IPS-NIHi11 (cell line): Measurements from ENCODE around the gene KCNQ5.
"Not testable (repeated sequence)": the region's sequence is repeated elsewhere in the genome, so short reads cannot be mapped to it uniquely, and the experiment has no call there.

Source experiments
- DNase-seq: peaks from one replicate; pipeline ENCODE4 v3.0.0; 2012; ENCODE audit warnings: mixed read lengths, low spot score

Gene KCNQ5

DNA sequence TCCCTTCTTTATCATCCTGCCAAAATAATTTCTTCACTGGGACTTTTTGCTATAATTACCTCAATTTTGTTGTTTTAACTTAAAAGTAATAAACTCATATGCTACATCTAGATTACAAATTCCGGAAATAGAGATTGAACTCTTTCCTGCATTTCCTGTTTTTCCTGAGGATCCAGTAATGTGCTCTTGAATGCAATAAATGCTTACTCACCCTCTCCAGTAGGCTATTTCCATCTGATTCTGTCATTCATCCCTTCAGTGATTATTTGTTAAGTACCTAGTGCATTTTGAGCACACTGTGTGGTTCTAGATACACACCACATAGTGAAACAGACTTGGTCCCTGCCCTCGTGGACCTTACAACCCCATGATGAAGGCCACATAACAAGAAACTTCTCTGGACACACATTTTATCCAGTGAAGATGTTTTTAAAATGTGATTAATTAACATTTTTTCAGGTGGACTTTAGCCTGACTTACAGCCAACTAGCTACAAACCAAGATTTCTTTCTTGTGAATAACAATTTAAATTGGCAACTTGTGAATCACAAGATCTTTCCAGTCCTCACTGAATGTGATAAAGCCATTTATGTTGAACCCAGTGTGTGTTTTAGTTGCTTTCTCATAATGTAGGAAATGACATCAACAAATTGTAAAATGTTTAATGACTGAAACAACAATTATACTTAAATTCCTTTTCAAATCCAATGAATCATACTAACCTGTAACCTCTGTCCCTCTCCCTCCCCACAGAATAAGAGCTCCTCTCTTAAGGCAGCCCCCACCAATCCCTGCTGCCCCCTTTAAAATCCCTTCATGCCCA lies 331.2 kb downstream of the KCNQ5 start:
- no peak for DNase-seq

DNA sequence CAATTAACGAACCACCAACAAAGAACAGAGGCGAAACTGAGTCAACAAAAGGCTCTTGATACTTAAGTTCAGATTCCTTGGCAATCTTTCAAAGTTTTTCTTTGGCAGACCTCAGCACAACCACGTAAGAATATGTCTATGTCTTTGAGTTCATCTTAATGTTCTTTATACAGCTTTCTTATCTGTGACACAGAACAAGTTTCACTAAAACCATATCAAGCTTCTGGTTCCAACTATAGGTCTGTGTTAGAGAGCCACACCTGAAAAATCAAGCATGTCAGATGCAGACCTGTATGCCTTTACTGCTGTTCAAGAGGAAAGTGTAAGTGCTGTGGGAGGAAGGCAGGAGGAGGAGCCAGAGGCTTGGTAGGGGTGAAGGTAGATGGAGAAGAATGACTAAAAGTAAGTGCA lies 332.1 kb downstream of the KCNQ5 start:
- no peak for DNase-seq

DNA sequence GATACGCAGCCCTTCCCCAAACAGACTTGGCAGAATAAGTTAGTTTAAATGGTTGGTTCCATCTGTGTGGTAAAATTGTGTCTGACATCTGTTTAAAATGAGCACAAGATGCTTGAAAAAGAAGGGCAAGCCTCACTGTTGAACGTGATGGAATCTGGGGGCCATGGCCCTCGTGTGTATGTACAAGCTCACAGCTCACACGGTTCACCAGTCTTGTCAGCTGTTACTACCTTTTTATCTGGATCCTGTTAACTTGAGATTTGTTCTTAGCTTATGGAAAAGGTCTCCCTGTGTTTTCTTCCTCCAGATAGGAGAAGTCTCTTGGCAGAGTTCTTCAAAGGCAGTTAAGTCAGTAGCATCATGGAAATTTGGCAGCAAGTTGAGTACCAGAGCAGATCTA lies 332.9 kb downstream of the KCNQ5 start:
- no peak for DNase-seq

GRCh38 chr6:72955666-72956065 lies 333.8 kb downstream of the KCNQ5 start:
- no peak for DNase-seq

DNA sequence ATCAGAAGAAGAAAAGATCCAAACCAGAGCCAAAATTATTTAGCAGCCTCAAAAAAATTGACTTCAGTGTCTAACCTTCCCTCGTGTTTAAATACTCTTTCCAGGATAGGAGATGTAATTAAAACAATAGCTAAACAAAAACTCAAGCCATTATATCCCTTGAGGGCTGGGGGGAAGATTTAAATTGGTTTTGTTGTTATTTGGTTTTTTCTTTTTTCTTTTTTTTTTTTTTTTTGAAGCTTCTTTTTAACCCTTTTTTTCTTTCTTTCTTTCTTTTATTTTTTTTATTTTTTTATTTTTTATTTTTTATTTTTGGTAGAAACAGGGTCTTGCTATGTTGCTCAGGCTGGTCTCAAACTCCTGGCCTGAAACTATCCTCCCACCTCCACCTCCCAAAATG lies 334.4 kb downstream of the KCNQ5 start:
- DNase-seq = no peak

DNA sequence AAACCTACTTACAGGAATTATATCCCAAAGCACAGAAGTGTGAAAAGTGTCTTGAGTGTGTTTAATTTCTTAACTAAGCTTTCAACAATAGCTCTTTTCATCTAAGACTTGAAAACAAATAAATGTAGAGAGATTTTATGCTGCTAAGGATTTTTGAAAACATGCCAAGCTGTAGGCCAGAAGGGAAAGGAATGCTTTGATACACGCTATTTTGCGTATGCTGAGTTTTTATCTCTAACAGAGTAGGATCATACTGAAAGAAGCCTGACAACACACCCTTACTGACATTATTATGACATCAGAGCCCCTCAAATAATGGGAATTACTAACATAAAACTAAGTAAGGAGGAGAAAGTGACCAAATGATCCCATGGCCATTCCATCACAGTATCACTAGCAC lies 338.0 kb downstream of the KCNQ5 start:
- DNase-seq = no peak

- no peak for DNase-seq
Observed at GRCh38 chr6:72963946-72964345, 342.1 kb downstream of the KCNQ5 start.

DNA sequence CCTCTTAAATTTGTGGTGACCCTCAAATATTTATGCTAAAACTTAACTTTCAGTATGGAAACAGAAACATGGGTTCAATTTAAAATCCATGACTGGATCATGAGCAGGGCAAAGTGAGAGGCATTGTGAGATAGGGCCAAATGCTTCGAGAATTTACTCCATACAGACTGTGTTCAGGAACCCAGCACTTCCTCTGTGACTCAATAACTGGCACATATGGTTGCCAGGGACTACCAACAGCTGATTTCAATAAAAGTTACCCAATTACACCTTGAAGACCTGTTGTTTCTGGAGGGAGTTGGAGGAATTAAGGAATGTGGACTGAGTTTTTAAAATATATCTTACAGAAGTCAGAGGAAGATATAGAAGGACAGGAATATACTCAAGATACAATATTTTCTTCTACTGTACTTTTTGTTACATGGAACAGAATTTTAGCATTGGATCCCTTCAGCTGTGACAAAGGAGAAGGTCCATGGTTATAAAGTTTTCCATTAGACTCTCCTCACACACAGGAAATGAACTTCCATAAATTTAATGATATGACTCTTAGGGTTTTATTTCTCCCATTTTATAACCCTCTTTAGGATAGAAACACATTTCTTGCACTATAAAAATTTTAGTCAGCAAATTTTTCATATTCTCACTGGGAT lies 344.9 kb downstream of the KCNQ5 start:
- no peak for DNase-seq

GRCh38 chr6:72967329-72967728 lies 345.5 kb downstream of the KCNQ5 start:
- no peak for DNase-seq

GRCh38 chr6:72968704-72969103 lies 346.8 kb downstream of the KCNQ5 start:
- DNase-seq = no peak

DNA sequence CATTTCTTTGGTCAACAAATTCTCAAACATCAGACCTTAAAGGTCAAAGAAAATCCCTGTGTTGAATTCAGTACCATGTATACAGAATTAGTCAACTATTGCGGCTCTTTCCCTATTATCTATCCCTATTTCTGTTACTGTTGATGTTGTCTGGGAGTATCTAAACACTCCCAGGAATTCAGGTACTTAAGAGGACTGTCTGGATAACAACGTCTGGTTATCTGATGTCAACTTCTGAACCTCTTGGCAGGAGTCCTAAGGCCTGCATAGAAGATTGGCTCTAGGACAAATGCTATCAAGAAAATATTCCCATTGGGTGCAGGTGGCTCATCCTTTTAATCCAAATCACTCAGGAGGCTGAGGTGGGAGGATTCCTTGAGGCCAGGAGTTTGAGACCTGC lies 347.8 kb downstream of the KCNQ5 start:
- DNase-seq = no peak

- DNase-seq = no peak
Observed at GRCh38 chr6:72972579-72972978, 350.7 kb downstream of the KCNQ5 start.

DNA sequence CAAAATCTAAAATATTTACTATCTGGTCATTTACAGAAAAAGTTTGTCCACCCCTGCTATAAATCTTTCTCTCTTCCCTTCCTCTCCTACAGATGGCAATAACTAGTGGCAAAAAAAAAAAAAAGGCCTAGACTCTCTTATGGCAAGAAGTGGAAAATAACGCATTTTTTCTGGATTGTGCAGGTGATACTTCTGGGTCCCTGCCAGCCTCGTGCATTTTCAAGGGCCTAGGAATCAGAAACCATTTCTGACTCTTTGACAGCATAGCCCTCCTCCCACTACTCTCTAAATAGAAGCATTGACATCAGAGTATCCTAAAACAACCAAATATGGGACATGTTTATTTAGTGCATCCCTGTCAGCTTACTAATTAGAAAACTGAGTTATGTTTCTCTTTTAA lies 352.4 kb downstream of the KCNQ5 start:
- no peak for DNase-seq

DNA sequence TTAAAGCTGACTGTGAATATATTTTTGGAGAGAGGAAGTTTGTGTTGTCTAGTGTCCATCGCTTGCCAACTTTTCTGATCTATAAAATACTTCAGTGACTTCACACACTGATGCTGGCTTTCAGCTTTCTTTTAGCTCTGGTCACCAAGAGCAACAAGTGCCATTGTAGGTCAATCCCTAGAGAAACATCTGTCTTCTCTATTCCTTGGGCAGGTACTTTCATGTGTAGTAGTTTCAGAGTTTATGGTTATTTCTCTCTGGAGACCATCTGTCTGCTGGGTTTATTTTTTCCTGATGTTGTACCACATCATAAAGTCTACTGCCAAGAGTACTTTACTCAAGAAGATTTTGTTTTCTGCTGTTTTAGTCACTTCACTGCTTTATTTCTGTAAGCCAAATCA lies 353.5 kb downstream of the KCNQ5 start:
- DNase-seq = no peak

DNA sequence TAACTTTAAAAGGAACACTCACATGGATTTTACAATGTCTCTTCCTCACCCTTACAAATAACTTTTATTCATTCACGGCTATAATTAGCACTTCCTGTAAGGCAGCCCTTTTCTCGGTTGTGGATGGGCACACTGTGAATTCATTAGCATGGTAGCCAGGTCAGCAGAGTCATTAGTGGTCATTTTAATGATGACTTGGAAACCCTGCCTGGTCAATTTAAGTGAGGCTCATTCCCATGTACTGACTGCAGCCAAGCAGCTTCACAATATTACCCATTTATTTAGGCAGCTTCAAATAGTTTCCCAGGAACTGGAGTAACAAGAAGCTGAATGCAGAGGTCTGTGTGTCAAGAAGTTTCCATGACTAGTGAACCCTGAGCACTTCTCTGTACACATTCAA lies 354.6 kb downstream of the KCNQ5 start:
- no peak for DNase-seq

DNA sequence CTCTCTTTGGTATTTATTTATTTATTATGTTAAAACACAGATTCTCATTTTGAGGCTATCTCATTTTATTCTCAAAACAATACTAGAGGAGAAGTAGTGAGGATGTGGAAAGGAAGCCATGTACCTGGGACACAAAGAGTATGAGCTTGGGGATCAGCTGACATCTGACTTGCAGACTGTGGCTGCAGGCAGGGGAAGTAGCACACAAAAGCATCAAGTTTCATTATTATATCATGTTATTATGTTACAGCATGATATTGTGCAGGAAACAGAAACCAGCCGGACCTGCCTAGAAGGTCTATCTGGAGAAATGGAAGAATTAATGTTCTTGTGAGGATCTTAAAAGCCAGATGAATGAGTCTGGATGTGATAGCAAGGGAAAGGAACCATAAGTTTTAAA lies 355.2 kb downstream of the KCNQ5 start:
- no peak for DNase-seq

DNA sequence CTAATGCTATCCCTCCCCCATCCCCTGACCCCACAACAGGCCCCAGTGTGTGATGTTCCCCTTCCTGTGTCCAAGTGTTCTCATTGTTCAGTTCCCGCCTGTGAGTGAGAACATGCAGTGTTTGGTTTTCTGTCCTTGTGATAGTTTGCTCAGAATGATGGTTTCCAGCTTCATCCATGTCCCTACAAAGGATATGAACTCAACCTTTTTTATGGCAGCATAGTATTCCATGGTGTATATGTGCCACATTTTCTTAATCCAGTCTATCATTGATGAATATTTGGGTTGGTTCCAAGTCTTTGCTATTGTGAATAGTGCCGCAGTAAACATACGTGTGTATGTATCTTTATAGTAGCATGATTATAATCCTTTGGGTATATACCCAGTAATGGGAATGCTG lies 356.9 kb downstream of the KCNQ5 start:
- not testable (repeated sequence) for DNase-seq

GRCh38 chr6:72984189-72984831 lies 362.4 kb downstream of the KCNQ5 start:
- DNase-seq = not testable (repeated sequence)

DNA sequence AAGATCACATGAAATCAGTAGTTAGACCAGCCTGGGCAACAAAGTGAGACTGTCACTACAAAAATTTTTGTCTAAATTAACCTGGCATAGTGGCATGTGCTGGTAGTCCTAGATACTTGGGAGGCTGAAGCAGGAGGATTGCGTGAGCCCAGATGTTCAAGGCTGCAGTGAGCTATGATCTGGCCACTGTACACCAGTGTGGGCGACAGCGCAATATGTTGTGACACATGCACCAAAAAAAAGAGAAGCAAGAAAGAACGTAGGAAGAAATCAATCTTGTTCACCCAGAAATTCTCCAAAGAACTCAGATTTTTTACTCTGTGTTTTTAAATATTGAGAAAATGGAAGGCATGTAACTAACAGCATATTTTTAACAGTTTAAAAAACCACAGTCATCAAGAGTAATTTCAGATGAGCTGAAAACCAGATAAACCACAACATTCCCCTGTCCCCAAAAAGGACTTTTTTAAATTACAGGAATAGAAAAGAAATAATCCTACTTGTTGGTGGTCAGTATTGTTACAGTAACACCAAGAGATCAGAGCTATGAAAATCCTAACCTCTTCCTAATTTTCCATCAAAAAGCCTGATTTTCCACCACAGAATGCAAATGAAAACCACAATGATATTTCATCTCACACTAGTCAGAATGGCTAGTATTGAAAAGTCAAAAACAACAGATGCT lies 363.3 kb downstream of the KCNQ5 start:
- no peak for DNase-seq

DNA sequence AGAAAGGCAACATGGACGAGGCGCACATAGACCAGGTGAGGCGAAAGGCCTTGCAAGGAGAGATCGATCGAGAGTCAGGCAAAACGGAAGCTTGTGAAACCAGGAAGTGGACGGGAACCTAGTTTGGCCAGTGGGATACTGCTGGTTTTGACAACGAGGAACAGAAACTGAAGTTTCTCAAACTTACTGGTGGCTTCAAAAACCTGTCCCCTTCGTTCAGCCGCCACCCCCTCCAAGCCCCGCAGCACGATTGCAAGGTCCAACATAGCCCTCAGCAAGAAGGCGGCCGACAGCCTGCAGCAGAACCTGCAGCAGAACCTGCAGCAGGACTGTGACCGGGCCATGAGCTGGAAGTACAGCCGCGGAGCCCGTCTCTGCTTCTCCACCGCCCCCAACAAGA lies 365.4 kb downstream of the KCNQ5 start:
- no peak for DNase-seq

DNA sequence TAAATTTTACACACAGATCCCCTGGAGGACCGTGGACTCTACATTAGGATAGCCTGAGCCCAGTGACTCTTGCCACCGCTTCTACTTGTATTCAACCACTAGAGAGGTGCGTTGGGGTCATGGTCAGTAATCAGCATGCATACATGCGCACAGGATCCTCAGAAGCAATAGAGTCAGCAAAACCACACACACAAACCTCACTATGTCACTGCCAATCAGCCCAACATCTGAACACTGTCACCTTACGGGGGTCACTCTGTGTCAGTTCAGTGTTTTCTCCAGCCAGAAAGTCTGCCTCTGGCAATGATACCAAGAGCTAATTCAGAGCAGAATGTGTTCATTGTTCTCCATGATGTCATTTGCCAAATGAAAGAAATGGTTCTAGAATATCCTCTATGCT lies 378.1 kb downstream of the KCNQ5 start:
- DNase-seq = no peak

- DNase-seq = no peak
Observed at GRCh38 chr6:73000460-73000859, 378.6 kb downstream of the KCNQ5 start.

DNA sequence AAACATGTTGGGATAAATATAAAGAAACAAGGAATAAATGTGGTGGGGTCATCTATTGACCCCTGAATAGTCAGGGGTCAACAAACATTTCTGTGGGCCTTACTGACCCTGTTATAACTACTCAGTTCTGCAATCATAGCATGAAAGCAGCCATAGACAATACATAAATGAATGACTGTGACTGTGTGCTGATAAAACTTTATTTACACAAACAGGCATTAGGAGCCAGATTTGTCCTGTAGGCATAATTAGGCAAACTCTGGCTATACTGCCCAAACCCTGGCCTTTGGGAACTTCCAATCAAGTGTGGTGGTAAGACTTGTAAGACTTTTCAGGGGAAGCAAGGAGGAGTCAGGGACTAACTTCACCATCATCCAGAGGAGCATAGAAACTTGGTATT lies 380.7 kb downstream of the KCNQ5 start:
- DNase-seq = no peak
